Keratinocyte (primary cell): ENCODE data around the gene BPIFA1. TPM values are rescaled to one million over a fixed set of nuclear protein-coding genes. Genes with fewer than 3 reads are reported as not detected.

Experiments used
- DNase-seq: peaks from one replicate; pipeline ENCODE4 v3.0.0-alpha.2; 2011; ENCODE audit warnings: low read depth, missing footprints, low spot score
- FAIRE-seq: peaks from 2 replicates; lab custom pipeline; 2011; peaks lifted over from hg19 to GRCh38; lab: Jason Lieb, UNC
- H2AFZ ChIP-seq: 2 replicates; pipeline ENCODE4 v1.6.0; 2012; ENCODE audit warnings: low read length, control low read depth, inconsistent platforms; ENCODE audit not compliant: control insufficient read depth
- H3K27ac ChIP-seq: 2 replicates; pipeline ENCODE4 v1.5.1; 2011; ENCODE audit warnings: low read length; ENCODE audit not compliant: control insufficient read depth, insufficient read depth
- H3K27me3 ChIP-seq: 3 replicates; pipeline ENCODE4 v1.6.0; 2011; ENCODE audit warnings: low read length; ENCODE audit not compliant: control insufficient read depth, insufficient read depth; ENCODE audit errors: extremely low read depth
- H3K36me3 ChIP-seq, 2 experiments: 2 replicates in 1 of 2; 3 replicates in 1 of 2; pipeline ENCODE4 v1.5.1; 2011; ENCODE audit warnings: low read length in 2 of 2, mild to moderate bottlenecking in 1 of 2; ENCODE audit not compliant: control insufficient read depth in 2 of 2, insufficient read depth in 2 of 2; ENCODE audit errors: extremely low read depth in 1 of 2
- H3K4me1 ChIP-seq: 3 replicates; pipeline ENCODE4 v1.5.1; 2011; ENCODE audit warnings: low read length; ENCODE audit not compliant: control insufficient read depth, insufficient read depth; ENCODE audit errors: extremely low read depth
- H3K4me2 ChIP-seq: 3 replicates; pipeline ENCODE4 v1.6.0; 2011; ENCODE audit warnings: low read depth, low read length; ENCODE audit not compliant: control insufficient read depth, insufficient read depth; ENCODE audit errors: extremely low read depth
- H3K4me3 ChIP-seq, 3 experiments: fragments of 200-600 bp in 1 of 3; sonication (generic) in 1 of 3; 2 replicates in 2 of 3; 3 replicates in 1 of 3; pipeline ENCODE4 v1.5.1; 2011 to 2016; ENCODE audit warnings: low read length in 3 of 3, mild to moderate bottlenecking in 3 of 3, control low read depth in 2 of 3, inconsistent platforms in 1 of 3, low read depth in 1 of 3, mixed read lengths in 1 of 3, mixed run types in 1 of 3, moderate library complexity in 1 of 3; ENCODE audit not compliant: control insufficient read depth in 2 of 3, insufficient read depth in 2 of 3; ENCODE audit errors: extremely low read depth in 1 of 3
- H3K79me2 ChIP-seq: 2 replicates; pipeline ENCODE4 v1.6.0; 2012; ENCODE audit warnings: low read length; ENCODE audit not compliant: control insufficient read depth, insufficient read depth
- H3K9ac ChIP-seq: 3 replicates; pipeline ENCODE4 v1.6.0; 2011; ENCODE audit warnings: low read length; ENCODE audit not compliant: control insufficient read depth, insufficient read depth; ENCODE audit errors: extremely low read depth
- H3K9me1 ChIP-seq: 3 replicates; pipeline ENCODE4 v1.6.0; 2011; ENCODE audit warnings: low read length; ENCODE audit not compliant: control insufficient read depth, insufficient read depth; ENCODE audit errors: extremely low read depth
- H3K9me3 ChIP-seq: 2 replicates; pipeline ENCODE4 v1.5.1; 2012; ENCODE audit warnings: low read depth, low read length; ENCODE audit not compliant: control insufficient read depth
- H4K20me1 ChIP-seq: 3 replicates; pipeline ENCODE4 v1.6.0; 2011; ENCODE audit warnings: low read length; ENCODE audit not compliant: control insufficient read depth, insufficient read depth; ENCODE audit errors: extremely low read depth
- EZH2 ChIP-seq: IDR thresholded peaks from one replicate; pipeline ENCODE4 v1.6.1; 2012; ENCODE audit warnings: inconsistent platforms, mild to moderate bottlenecking, low read length, moderate library complexity
- dilution Hi-C: fragments of 300-500 bp; cut with MboI; formaldehyde crosslinking; loops from one replicate; pipeline ENCODE4 v1.7.0; 2020; ENCODE audit warnings: low sequenced_read_pairs; ENCODE audit not compliant: extremely low pct_ligation_motif_present
- polyA plus RNA-seq, 5 experiments: library from polyadenylated mRNA; depleted of rRNA in 3 of 5; stranded (reverse) in 3 of 5; stranded (forward) in 1 of 5; unstranded in 1 of 5; fragments of >200 nt; gene quantifications; 1 replicate in 1 of 5; 2 replicates in 3 of 5; 3 replicates in 1 of 5; pipeline versions ENCODE4 v1.2.1 to v1.2.3, GENCODE V29; 2011 to 2012; ENCODE audit warnings: missing spikeins in 2 of 5, low read depth in 1 of 5, low replicate concordance in 1 of 5
- TF ChIP-seq, protein P1 (sequence below), 3 experiments: IDR thresholded peaks in 1 of 3; conservative IDR thresholded peaks in 1 of 3; optimal IDR thresholded peaks in 1 of 3; 2 replicates in 2 of 3; 3 replicates in 1 of 3; pipeline versions ENCODE3 to v1.5.1; 2011; ENCODE audit warnings: low read length in 3 of 3, mild to moderate bottlenecking in 3 of 3, moderate library complexity in 2 of 3, control low read depth in 1 of 3, inconsistent platforms in 1 of 3; ENCODE audit not compliant: insufficient read depth in 2 of 3; ENCODE audit errors: extremely low read depth in 1 of 3

BPIFA1 gene
- polyA plus RNA-seq, 1 donor (not counting 4 experiments of a cell fraction or from before 2014, with no cell fraction given), result not detected

DNA sequence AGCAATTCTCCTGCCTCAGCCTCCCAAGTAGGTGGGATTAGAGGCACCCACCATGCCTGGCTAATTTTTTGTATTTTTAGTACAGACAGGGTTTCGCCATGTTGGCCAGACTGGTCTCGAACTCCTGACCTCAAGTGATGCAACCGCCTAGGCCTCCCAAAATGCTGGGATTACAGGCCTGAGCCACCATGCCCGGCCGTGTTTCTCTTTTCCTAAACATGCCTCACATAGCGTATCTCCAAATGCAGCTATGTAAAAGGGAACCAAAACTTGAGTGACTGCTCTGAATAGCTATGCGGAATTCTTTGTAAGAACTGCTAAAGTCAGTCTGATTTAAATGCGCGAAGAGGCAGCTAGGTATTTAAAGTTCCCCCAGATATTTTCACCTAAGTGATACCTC lies 47.4 kb upstream of the BPIFA1 start:
- Histone ChIP-seq H3K27me3 (no peaks in the 10 kb centered on the region), H3K79me2 (no peaks in the 10 kb centered on the region), H3K4me3 (no peak overlapping the region), H3K36me3 (no peaks in the 10 kb centered on the region), H3K4me2 (no peak overlapping the region), H3K4me1 (no peaks in the 10 kb centered on the region), H3K9me1 (no peaks in the 10 kb centered on the region), H2AFZ (no peak overlapping the region), H4K20me1 (no peaks in the 10 kb centered on the region), H3K27ac (no peak overlapping the region), H3K9ac (no peak overlapping the region), H3K9me3 (no peaks in the 10 kb centered on the region)
- TF ChIP-seq EZH2, result no peak
- TF ChIP-seq, protein P1, sequence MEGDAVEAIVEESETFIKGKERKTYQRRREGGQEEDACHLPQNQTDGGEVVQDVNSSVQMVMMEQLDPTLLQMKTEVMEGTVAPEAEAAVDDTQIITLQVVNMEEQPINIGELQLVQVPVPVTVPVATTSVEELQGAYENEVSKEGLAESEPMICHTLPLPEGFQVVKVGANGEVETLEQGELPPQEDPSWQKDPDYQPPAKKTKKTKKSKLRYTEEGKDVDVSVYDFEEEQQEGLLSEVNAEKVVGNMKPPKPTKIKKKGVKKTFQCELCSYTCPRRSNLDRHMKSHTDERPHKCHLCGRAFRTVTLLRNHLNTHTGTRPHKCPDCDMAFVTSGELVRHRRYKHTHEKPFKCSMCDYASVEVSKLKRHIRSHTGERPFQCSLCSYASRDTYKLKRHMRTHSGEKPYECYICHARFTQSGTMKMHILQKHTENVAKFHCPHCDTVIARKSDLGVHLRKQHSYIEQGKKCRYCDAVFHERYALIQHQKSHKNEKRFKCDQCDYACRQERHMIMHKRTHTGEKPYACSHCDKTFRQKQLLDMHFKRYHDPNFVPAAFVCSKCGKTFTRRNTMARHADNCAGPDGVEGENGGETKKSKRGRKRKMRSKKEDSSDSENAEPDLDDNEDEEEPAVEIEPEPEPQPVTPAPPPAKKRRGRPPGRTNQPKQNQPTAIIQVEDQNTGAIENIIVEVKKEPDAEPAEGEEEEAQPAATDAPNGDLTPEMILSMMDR (optimal IDR thresholded peaks at IDR 0.05 in 1 of 3, IDR thresholded peaks at IDR 0.05 in 1 of 3, conservative IDR thresholded peaks at IDR 0.05 in 1 of 3; ENCODE audit: extremely low read depth in 1 of 3, insufficient read depth in 2 of 3, low read length in 3 of 3), result no peak
- no peak for DNase-seq
- dilution Hi-C loops, result no loop called here
- no peak for FAIRE-seq

DNA sequence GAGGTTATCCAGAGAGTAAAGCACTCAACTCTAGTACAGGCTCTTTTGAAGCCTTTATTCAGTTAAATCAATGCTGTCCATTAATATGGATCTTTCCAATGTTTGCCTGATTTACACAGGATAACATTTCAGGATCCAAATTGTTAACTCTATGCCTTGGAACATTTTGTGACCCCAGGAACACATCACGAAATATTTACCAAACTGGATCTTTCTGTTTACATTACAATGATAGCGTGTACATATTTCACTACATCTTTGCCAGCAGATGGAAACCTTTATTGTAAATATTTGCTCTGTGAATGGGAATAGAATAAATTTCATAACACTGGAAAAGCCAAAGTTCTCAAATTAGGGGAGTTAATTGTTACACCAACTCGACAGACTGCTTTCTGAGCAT lies 44.3 kb upstream of the BPIFA1 start:
- Histone ChIP-seq H3K4me3 (no peak overlapping the region), H3K4me2 (no peak overlapping the region), H3K27ac (no peak overlapping the region), H2AFZ (no peak overlapping the region), H3K9me1 (no peaks in the 10 kb centered on the region), H3K79me2 (no peaks in the 10 kb centered on the region), H4K20me1 (no peaks in the 10 kb centered on the region), H3K9me3 (no peaks in the 10 kb centered on the region), H3K36me3 (no peaks in the 10 kb centered on the region), H3K27me3 (no peaks in the 10 kb centered on the region), H3K9ac (no peak overlapping the region), H3K4me1 (no peaks in the 10 kb centered on the region)
- TF ChIP-seq, protein P1 (optimal IDR thresholded peaks at IDR 0.05 in 1 of 3, IDR thresholded peaks at IDR 0.05 in 1 of 3, conservative IDR thresholded peaks at IDR 0.05 in 1 of 3; ENCODE audit: extremely low read depth in 1 of 3, insufficient read depth in 2 of 3, low read length in 3 of 3), result no peak
- TF ChIP-seq EZH2, result no peak
- dilution Hi-C loops, result no loop called here
- FAIRE-seq, result no peak
- DNase-seq, result no peak
